MM.1S (cell line): ENCODE measurements around the gene MRPS15.

Experiments
- DNase-seq: peaks from one replicate; pipeline ENCODE4 v3.0.0-alpha.2; 2015
- H2AFZ ChIP-seq: fragments of 300-600 bp; sonication (generic); 2 replicates; pipeline ENCODE4 v1.6.0; 2016; ENCODE audit warnings: antibody characterized with exemption, low read length
- H3F3A ChIP-seq: fragments of 300-600 bp; sonication (generic); 2 replicates; pipeline ENCODE4 v1.6.1; 2016; ENCODE audit warnings: mild to moderate bottlenecking, antibody characterized with exemption, low read length, moderate library complexity, mixed read lengths; ENCODE audit not compliant: insufficient read depth
- H3K27ac ChIP-seq: fragments of 300-600 bp; sonication (generic); 2 replicates; pipeline ENCODE4 v1.5.1; 2016; ENCODE audit warnings: mild to moderate bottlenecking, low read length
- H3K27me3 ChIP-seq: fragments of 300-600 bp; sonication (generic); replicated peaks from 2 replicates; pipeline ENCODE4 v1.6.0; 2016; ENCODE audit warnings: low read length; ENCODE audit not compliant: insufficient read depth
- H3K36me3 ChIP-seq: fragments of 300-600 bp; sonication (generic); replicated peaks from 2 replicates; pipeline ENCODE4 v1.6.1; 2016; ENCODE audit warnings: mild to moderate bottlenecking, low read length, mixed read lengths; ENCODE audit not compliant: insufficient read depth
- H3K4me1 ChIP-seq: fragments of 300-600 bp; sonication (generic); 2 replicates; pipeline ENCODE4 v1.6.1; 2016; ENCODE audit warnings: low read length, mixed read lengths
- H3K4me2 ChIP-seq: fragments of 300-600 bp; sonication (generic); 2 replicates; pipeline ENCODE4 v1.6.0; 2016; ENCODE audit warnings: low read depth, low read length
- H3K4me3 ChIP-seq: fragments of 300-600 bp; sonication (generic); 2 replicates; pipeline ENCODE4 v1.5.1; 2016; ENCODE audit warnings: low read length, mixed read lengths
- H3K79me2 ChIP-seq: fragments of 300-600 bp; sonication (generic); 2 replicates; pipeline ENCODE4 v1.6.1; 2016; ENCODE audit warnings: mixed run types, low read length, mixed read lengths
- H3K9ac ChIP-seq: fragments of 300-600 bp; sonication (generic); 2 replicates; pipeline ENCODE4 v1.6.1; 2016; ENCODE audit warnings: low read length, mixed read lengths
- H3K9me2 ChIP-seq: fragments of 300-600 bp; sonication (generic); replicated peaks from 2 replicates; pipeline ENCODE4 v1.6.1; 2016; ENCODE audit warnings: mild to moderate bottlenecking, low read length, mixed read lengths; ENCODE audit not compliant: insufficient read depth
- H3K9me3 ChIP-seq: fragments of 300-600 bp; sonication (generic); replicated peaks from 2 replicates; pipeline ENCODE4 v1.6.1; 2016; ENCODE audit warnings: mild to moderate bottlenecking, low read length, mixed read lengths; ENCODE audit not compliant: insufficient read depth
- H4K20me1 ChIP-seq: fragments of 300-600 bp; sonication (generic); 2 replicates; pipeline ENCODE4 v1.6.1; 2016; ENCODE audit warnings: mild to moderate bottlenecking, low read length, moderate library complexity, mixed read lengths; ENCODE audit not compliant: insufficient read depth
- EZH2 ChIP-seq: fragments of 300-600 bp; sonication (generic); optimal IDR thresholded peaks from 2 replicates; pipeline ENCODE3; 2017; ENCODE audit warnings: low read depth, mild to moderate bottlenecking, antibody characterized with exemption, low read length, mixed read lengths
- EZH2phosphoT487 ChIP-seq: fragments of 300-600 bp; sonication (generic); IDR thresholded peaks from 2 replicates; pipeline ENCODE4 v1.6.1; 2018; ENCODE audit warnings: antibody characterized with exemption, low read length
- TF ChIP-seq, protein P1 (sequence below): fragments of 300-600 bp; sonication (generic); IDR thresholded peaks from 2 replicates; pipeline ENCODE4 v1.5.1; 2016; ENCODE audit warnings: antibody characterized with exemption, low read length, mixed read lengths

Gene MRPS15

DNA sequence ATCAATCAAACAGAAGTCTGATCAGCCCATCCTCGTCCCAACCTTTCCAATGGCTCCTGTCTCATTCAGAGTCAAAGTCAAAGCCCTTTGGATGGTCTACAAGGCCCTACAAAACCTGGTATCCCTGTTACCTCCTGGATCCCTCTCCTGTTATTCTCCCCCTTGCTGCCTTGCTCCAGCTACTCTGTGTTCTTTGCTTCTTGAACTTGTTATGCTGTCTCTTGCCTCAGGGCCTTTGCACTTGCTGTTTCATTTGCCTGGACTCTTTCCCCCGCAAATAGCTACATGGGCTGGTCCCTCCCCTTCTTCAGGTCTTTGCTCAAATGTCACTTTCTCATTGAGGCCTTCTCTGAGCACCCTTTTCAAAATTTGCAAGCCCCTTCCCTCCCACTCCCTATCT, 19.9 kb upstream of the MRPS15 start:
- Histone ChIP-seq H3K27ac (no peak overlapping the region), H3K9me3 (no peaks in the 10 kb centered on the region), H3K79me2 (no peaks in the 10 kb centered on the region), H2AFZ (no peak overlapping the region), H3K4me2 (no peak overlapping the region), H3F3A (no peaks in the 10 kb centered on the region), H4K20me1 (no peaks in the 10 kb centered on the region), H3K27me3 (no peaks in the 10 kb centered on the region; the same call in 1 of the 2 replicates), H3K36me3 (no peaks in the 10 kb centered on the region), H3K4me1 (no peaks in the 10 kb centered on the region), H3K9ac (no peak overlapping the region), H3K9me2 (no peaks in the 10 kb centered on the region), H3K4me3 (no peak overlapping the region)
- TF ChIP-seq EZH2 (no peak), EZH2phosphoT487 (no peak)
- TF ChIP-seq, protein P1, sequence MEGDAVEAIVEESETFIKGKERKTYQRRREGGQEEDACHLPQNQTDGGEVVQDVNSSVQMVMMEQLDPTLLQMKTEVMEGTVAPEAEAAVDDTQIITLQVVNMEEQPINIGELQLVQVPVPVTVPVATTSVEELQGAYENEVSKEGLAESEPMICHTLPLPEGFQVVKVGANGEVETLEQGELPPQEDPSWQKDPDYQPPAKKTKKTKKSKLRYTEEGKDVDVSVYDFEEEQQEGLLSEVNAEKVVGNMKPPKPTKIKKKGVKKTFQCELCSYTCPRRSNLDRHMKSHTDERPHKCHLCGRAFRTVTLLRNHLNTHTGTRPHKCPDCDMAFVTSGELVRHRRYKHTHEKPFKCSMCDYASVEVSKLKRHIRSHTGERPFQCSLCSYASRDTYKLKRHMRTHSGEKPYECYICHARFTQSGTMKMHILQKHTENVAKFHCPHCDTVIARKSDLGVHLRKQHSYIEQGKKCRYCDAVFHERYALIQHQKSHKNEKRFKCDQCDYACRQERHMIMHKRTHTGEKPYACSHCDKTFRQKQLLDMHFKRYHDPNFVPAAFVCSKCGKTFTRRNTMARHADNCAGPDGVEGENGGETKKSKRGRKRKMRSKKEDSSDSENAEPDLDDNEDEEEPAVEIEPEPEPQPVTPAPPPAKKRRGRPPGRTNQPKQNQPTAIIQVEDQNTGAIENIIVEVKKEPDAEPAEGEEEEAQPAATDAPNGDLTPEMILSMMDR, result no peak
- no peak for DNase-seq

DNA sequence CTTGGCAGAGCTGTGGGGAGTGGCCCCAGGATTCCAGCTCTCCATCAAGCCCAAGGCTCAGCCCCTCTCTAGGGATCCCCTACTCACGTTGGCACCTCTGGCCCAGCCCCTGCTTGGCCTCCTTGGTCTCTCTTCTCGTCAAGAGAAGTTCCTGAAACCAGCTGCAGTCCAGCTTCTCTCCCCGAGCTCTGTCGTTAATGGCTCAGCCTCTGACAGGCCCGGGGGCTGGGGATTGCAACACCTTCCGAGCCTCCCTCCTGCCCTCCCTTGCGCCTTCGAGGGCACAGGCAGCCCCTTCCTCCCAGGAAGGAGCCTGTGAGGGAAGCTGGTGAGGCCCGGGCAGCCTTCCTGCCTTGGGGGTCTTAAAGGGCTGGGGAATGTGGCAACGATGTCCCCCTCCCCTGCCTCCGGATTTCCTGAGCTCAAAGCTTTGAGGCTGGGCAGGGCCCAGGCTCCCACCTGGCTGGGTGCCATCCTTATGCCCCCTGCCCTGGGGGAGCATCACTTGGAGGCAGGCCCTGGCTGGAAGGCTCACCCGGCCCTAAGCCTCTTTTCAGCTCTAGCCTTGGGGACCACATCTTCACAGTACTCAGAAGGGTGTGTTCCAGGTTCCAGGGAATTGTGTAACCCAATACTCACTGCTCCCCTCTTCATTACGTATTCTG, 18.7 kb upstream of the MRPS15 start, which contains the start of gene CSF3R:
TSS of gene CSF3R (minus strand) at position 190 of the 665 bp plus-strand sequence. CDS start 3,417 bp downstream, outside the sequence.
- TF ChIP-seq EZH2 (no peak), EZH2phosphoT487 (no peak)
- TF ChIP-seq, protein P1, result no peak
- Histone ChIP-seq H2AFZ (no peak within 1 kb of the TSS), H3F3A (no peaks in the 10 kb centered on the region), H3K4me2 (no peak within 1 kb of the TSS), H3K4me3 (no peak within 1 kb of the TSS), H3K9me2 (no peaks in the 10 kb centered on the region), H3K79me2 (no peaks in the 10 kb centered on the region), H3K36me3 (no peaks in the 10 kb centered on the region), H3K27me3 (no peaks in the 10 kb centered on the region; the same call in 1 of the 2 replicates), H4K20me1 (no peaks in the 10 kb centered on the region), H3K4me1 (no peaks in the 10 kb centered on the region), H3K9me3 (no peaks in the 10 kb centered on the region), H3K9ac (no peak within 1 kb of the TSS), H3K27ac (no peak within 1 kb of the TSS)
- no peak for DNase-seq

DNA sequence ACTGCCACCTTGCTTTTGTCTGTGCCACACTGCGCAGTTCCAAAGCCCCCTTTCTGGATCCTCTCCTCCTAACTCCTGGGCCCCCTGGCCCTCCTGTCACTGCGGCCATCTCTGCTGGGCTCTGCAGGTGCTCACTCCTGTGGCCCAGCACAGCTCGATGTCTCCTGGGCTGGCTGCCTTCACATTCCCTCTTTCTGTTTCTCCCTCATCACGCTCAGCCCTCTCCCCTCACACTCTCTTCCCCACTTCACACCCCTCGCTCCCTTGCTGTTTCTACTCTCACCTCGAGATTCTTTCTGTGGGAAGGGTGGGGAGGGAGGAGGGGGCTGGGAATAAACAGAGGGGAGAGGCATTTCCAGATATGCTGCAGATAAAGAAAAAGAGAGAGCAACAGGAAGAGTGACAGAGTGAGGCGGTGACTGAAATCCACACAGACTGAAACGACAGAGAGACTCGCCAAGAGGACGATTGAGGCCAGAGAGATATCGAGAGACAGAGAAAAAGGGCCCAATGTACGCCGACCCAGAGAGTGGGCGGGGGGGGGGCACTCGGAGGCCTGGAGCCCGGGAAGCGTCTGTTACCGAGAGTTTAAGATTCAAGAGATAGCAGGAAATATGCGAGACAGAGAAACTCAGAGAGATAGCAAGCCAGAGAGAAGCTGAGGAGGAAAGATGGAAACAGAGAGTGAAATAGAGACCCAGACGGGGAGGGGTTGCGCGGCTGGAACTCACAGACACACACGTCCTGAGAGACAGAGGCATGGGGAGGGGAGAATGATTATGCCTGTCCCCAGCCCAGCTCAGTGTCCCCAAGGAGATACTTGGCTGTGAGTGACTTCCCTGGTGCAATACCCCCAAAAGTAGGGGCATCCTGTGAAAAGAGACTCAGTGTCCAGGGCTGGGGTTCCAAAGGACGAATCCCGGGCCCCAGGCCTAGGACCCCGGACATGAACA, 17.9 kb upstream of the MRPS15 start:
- H3K4me1 ChIP-seq, result no peaks in the 10 kb centered on the region
- H3K36me3 ChIP-seq, result no peaks in the 10 kb centered on the region
- no peak overlapping the region for H3K27ac ChIP-seq
- no peaks in the 10 kb centered on the region for H3K79me2 ChIP-seq
- no peaks in the 10 kb centered on the region; the same call in 1 of the 2 replicates for H3K27me3 ChIP-seq
- no peak overlapping the region for H3K9ac ChIP-seq
- H3K9me3 ChIP-seq, result no peaks in the 10 kb centered on the region
- H3K4me2 ChIP-seq, result no peak overlapping the region
- H3K4me3 ChIP-seq, result no peak overlapping the region
- no peak for DNase-seq
- H4K20me1 ChIP-seq, result no peaks in the 10 kb centered on the region
- TF ChIP-seq EZH2phosphoT487, result no peak
- TF ChIP-seq, protein P1, result no peak
- TF ChIP-seq EZH2, result no peak
- no peak overlapping the region for H2AFZ ChIP-seq
- H3F3A ChIP-seq, result no peaks in the 10 kb centered on the region
- H3K9me2 ChIP-seq, result no peaks in the 10 kb centered on the region
